ENCODE results near the gene MUC5AC.

DNA sequence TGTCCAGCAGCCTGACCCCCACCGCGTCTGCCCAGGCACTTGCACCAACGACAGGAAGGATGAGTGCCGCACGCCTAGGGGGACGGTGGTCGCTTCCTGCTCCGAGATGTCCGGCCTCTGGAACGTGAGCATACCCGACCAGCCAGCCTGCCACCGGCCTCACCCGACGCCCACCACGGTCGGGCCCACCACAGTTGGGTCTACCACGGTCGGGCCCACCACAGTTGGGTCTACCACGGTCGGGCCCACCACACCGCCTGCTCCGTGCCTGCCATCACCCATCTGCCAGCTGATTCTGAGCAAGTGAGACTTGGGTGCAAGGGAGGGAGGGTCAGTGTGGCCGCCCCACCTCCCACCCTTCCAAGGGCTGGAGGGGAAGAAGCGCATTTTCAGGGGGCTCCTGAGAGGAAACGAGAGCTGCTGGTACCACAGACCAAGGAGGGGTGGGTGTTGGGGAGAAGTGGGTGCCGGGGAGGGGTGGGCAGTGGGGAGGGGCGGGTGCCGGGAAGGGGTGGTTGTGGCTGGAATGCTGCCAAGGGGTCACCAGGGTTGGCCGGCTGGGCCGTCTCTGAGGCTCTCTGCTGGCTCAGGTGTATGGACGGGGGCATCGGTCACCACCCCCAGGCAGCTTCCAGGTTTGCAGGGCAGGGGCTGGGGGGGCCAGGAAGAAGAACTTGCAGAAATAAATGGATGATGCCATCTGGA lies 37.4 kb downstream of the MUC5AC start:
- TF ChIP-seq, protein P1, sequence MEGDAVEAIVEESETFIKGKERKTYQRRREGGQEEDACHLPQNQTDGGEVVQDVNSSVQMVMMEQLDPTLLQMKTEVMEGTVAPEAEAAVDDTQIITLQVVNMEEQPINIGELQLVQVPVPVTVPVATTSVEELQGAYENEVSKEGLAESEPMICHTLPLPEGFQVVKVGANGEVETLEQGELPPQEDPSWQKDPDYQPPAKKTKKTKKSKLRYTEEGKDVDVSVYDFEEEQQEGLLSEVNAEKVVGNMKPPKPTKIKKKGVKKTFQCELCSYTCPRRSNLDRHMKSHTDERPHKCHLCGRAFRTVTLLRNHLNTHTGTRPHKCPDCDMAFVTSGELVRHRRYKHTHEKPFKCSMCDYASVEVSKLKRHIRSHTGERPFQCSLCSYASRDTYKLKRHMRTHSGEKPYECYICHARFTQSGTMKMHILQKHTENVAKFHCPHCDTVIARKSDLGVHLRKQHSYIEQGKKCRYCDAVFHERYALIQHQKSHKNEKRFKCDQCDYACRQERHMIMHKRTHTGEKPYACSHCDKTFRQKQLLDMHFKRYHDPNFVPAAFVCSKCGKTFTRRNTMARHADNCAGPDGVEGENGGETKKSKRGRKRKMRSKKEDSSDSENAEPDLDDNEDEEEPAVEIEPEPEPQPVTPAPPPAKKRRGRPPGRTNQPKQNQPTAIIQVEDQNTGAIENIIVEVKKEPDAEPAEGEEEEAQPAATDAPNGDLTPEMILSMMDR (conservative IDR thresholded peaks at IDR 0.05; ENCODE audit: low read depth, low read length) = no peak
- TF ChIP-seq EZH2 (IDR thresholded peaks at IDR 0.05; ENCODE audit: low read length, unreplicated experiment) = no peak
